Activated CD8-positive, alpha-beta T cell treated with anti-CD3 and anti-CD28 coated beads for 36 hours (primary cell): Measurements from ENCODE around the gene INPP5A. TPM values are rescaled to one million over a fixed set of nuclear protein-coding genes. Genes with fewer than 3 reads are reported as not detected.

Experiments
- ATAC-seq: fragments of 200-7000 bp; cut with Tn5 transposase; one replicate; pipeline ENCODE4 v1.10.0; 2021; ENCODE audit warnings: mild to moderate bottlenecking, moderate library complexity
- CTCF ChIA-PET: fragments of 350-600 bp; sonication (Branson Sonifier 250); formaldehyde crosslinking; loops from one replicate; lab custom pipeline; 2021; ENCODE audit warnings: antibody characterized with exemption; lab: Charles Lee
- POLR2A ChIA-PET: fragments of 350-600 bp; sonication (Branson Sonifier 250); formaldehyde crosslinking; loops from one replicate; lab custom pipeline; 2021; ENCODE audit warnings: antibody characterized with exemption; lab: Charles Lee
- DNase-seq: peaks from one replicate; pipeline ENCODE4 v3.0.0-alpha.2; 2020
- H3K27ac Mint-ChIP-seq: one replicate; pipeline ENCODE4 v1.8.0; 2021; ENCODE audit warnings: mild to moderate bottlenecking, mixed read lengths
- H3K27me3 Mint-ChIP-seq: one replicate; pipeline ENCODE4 v1.8.0; 2021; ENCODE audit warnings: mixed read lengths
- H3K36me3 Mint-ChIP-seq: one replicate; pipeline ENCODE4 v1.8.0; 2021; ENCODE audit warnings: low read depth, mixed read lengths
- H3K4me1 Mint-ChIP-seq: one replicate; pipeline ENCODE4 v1.8.0; 2021; ENCODE audit warnings: low read depth, mixed read lengths
- H3K4me3 Mint-ChIP-seq: one replicate; pipeline ENCODE4 v1.8.0; 2021; ENCODE audit warnings: mild to moderate bottlenecking, moderate library complexity, mixed read lengths
- H3K9me3 Mint-ChIP-seq: one replicate; pipeline ENCODE4 v1.8.0; 2021; ENCODE audit warnings: mixed read lengths
- CTCF ChIP-seq: fragments of 200-600 bp; IDR thresholded peaks from one replicate; pipeline ENCODE4 v1.8.0; 2022; ENCODE audit warnings: antibody characterized with exemption, mild to moderate bottlenecking
- intact Hi-C: fragments of 100-400 bp; cut with micrococcal nuclease; formaldehyde crosslinking; loops from one replicate; pipeline ENCODE4 v1.10.0; 2022
- total RNA-seq, 2 experiments: library from RNA; stranded (reverse); gene quantifications; one replicate each; pipeline ENCODE4 v1.2.3, GENCODE V29; 2021

INPP5A gene
- total RNA-seq, 2 experiments from 2014 or later: 9.6 to 10.4 TPM

GRCh38 chr10:132614431-132615340 lies 77.1 kb downstream of the INPP5A start:
- intact Hi-C loops: loop anchor here (5.0 kb wide), 1 partner anchor 32 kb away; no protein-coding TSS in a partner anchor

GRCh38 chr10:132615341-132616169 lies 78.0 kb downstream of the INPP5A start:
- peaks cover 29% of the 10 kb centered on the region for H3K9me3 Mint-ChIP-seq
- H3K27ac Mint-ChIP-seq: peak overlapping the region; percentile 89
- H3K4me1 Mint-ChIP-seq: peaks cover 44% of the 10 kb centered on the region
- no peak for TF ChIP-seq CTCF
- peaks cover 44% of the 10 kb centered on the region for H3K36me3 Mint-ChIP-seq
- DNase-seq (no peak), ATAC-seq (no peak)
- H3K4me3 Mint-ChIP-seq: no peak overlapping the region
- ChIA-PET POLR2A (interaction anchor here (0.6 to 2.3 kb wide), 5 partner anchors 11 to 76 kb away, joined by 4 to 7 read pairs (median 5); no protein-coding TSS in a partner anchor), CTCF (interaction anchor here (0.9 kb wide), 1 partner anchor 12 kb away, joined by 3 read pairs; no protein-coding TSS in a partner anchor)
- intact Hi-C loops: loop anchor here (5.0 kb wide), 1 partner anchor 33 kb away; no protein-coding TSS in a partner anchor
- H3K27me3 Mint-ChIP-seq: peaks cover 6% of the 10 kb centered on the region

More at GRCh38 chr10:132614431-132615340, 77.1 kb downstream of the INPP5A start:
- ChIA-PET POLR2A (interaction anchor here (1.8 kb wide), 1 partner anchor 42 kb away, joined by 4 read pairs; no protein-coding TSS in a partner anchor), CTCF (no interaction called here)
- Mint-ChIP-seq H3K27me3 (peaks cover 6% of the 10 kb centered on the region), H3K27ac (no peak overlapping the region), H3K4me1 (peaks cover 44% of the 10 kb centered on the region), H3K36me3 (peaks cover 37% of the 10 kb centered on the region), H3K9me3 (peaks cover 25% of the 10 kb centered on the region), H3K4me3 (no peak overlapping the region)
- DNase-seq (no peak), ATAC-seq (no peak)
- TF ChIP-seq CTCF: no peak

- intact Hi-C loops: loop anchor here (5.0 kb wide), 1 partner anchor 34 kb away; no protein-coding TSS in a partner anchor
- Mint-ChIP-seq H3K27ac (peak overlapping the region; percentile 89), H3K36me3 (peaks cover 47% of the 10 kb centered on the region), H3K4me3 (peak overlapping the region; percentile 69), H3K9me3 (peaks cover 32% of the 10 kb centered on the region), H3K27me3 (peaks cover 6% of the 10 kb centered on the region), H3K4me1 (peaks cover 36% of the 10 kb centered on the region)
- POLR2A ChIA-PET: interaction anchor here (0.6 to 2.3 kb wide), 5 partner anchors 12 to 77 kb away, joined by 4 to 7 read pairs (median 5); no protein-coding TSS in a partner anchor
- DNase-seq (peak; percentile 90), ATAC-seq (peak; percentile 86)
- CTCF ChIA-PET: interaction anchor here (0.9 kb wide), 1 partner anchor 11 kb away, joined by 3 read pairs; no protein-coding TSS in a partner anchor
- TF ChIP-seq CTCF: no peak
Observed at GRCh38 chr10:132616170-132616995, 78.8 kb downstream of the INPP5A start.

GRCh38 chr10:132616996-132617736 lies 79.6 kb downstream of the INPP5A start:
- intact Hi-C loops: loop anchor here (5.0 kb wide), 1 partner anchor 35 kb away; no protein-coding TSS in a partner anchor
- H3K36me3 Mint-ChIP-seq: peaks cover 47% of the 10 kb centered on the region

More at GRCh38 chr10:132616996-132617736, 79.6 kb downstream of the INPP5A start:
- ChIA-PET POLR2A (interaction anchor here (1.3 to 2.3 kb wide), 4 partner anchors 12 to 78 kb away, joined by 4 to 7 read pairs (median 6); no protein-coding TSS in a partner anchor), CTCF (interaction anchor here (1.1 kb wide), 1 partner anchor 65 kb away, joined by 3 read pairs; no protein-coding TSS in a partner anchor)
- peaks cover 34% of the 10 kb centered on the region for H3K9me3 Mint-ChIP-seq
- DNase-seq (no peak), ATAC-seq (no peak)
- TF ChIP-seq CTCF: no peak
- H3K4me3 Mint-ChIP-seq: no peak overlapping the region
- no peak overlapping the region for H3K27ac Mint-ChIP-seq
- H3K27me3 Mint-ChIP-seq: peaks cover 6% of the 10 kb centered on the region
- peaks cover 33% of the 10 kb centered on the region for H3K4me1 Mint-ChIP-seq
